Skin epidermis (tissue), 12 donors: ENCODE data around the gene CRB2.

Experiments
- H3K27ac ChIP-seq, 21 experiments: fragments of 200-600 bp; sonication (generic) in 11 of 21; one replicate each; pipeline ENCODE4 v1.5.0; 2020; ENCODE audit warnings: mild to moderate bottlenecking in 3 of 21, inconsistent platforms in 2 of 21, moderate library complexity in 2 of 21
- H3K4me3 ChIP-seq, 7 experiments: fragments of 200-600 bp; sonication (generic) in 2 of 7; one replicate each; pipeline ENCODE4 v1.5.0; 2020; ENCODE audit warnings: inconsistent platforms in 2 of 7, mild to moderate bottlenecking in 2 of 7, moderate library complexity in 1 of 7

Gene CRB2

DNA sequence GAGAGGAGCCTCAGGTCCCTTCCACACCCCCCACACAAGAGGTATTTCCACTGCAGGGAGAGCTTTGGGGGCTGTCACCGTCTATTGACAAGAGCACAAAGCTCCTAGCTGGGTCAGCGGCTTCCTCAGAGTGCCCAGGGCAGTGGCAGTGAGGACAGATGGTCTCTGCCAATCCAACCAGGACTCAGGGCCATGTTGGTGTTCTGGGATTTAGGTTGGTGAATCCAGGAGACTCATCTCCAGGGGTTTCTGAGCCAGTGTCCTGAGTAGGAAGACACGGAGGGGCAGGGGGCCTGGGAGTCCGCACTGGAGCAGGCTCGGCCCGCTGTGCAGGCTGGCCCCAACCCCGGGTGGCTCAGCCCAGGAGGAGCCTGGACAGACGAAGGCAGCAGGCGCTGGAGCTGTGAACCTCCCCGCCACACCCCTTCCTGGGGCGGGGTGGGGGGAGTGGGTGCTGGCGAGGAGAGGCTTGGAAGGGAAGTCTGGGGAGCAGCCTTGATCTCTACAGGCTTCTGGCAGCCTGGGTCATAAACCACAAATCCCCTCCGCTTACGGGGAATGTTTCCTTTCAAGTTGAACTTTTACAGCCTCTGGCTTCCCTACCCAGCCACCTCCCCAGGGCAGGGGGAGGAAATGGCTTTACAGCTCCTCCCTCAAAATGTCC lies 19.6 kb downstream of the CRB2 start:
- Histone ChIP-seq H3K27ac (no peak overlapping the region), H3K4me3 (no peak overlapping the region)

- no peak overlapping the region for H3K4me3 ChIP-seq
- no peak overlapping the region for H3K27ac ChIP-seq
These were observed 20.4 kb downstream of the CRB2 start for GRCh38 chr9:123376218-123377071.

DNA sequence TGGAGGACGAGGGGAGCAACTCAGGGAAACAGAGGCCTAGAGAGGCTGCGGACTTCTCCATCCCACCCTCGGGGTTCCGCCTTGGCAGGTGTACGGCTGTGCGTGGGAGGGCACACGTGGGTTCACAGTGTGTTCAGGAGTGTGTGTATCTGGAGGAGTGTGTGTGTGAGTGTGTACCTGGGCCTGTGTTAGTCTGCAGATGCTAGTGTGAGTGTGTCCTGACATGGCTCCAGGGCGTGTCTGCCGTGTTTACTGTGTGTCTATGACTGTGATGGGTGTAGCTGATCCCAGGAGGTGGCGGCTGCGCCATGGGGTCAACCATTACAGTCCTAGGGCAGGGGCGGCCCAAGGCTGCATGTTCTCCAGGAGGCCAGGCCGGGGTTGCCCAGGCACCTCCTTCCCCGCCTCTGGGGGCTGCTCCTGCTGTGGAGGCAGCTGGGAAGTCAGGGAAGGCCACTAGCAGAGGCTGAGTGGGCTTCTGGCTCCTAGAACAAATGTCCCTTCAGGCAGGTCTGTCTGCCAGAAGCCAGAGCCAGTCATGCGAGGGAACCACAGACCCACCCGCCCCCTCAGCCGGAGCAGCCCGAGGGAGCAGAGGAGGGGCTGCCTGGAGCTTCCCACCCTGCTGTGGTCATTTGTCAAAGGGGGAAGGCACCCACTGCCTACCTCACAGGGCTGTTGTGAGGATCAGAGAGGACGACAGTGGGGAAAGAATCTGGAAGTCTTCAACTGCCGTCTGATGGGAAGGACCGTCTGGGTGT lies 21.4 kb downstream of the CRB2 start:
- Histone ChIP-seq H3K4me3 (no peak overlapping the region), H3K27ac (no peak overlapping the region)

- H3K27ac ChIP-seq: no peak overlapping the region
- no peak overlapping the region for H3K4me3 ChIP-seq
These were observed 22.0 kb downstream of the CRB2 start for GRCh38 chr9:123378025-123378424.

DNA sequence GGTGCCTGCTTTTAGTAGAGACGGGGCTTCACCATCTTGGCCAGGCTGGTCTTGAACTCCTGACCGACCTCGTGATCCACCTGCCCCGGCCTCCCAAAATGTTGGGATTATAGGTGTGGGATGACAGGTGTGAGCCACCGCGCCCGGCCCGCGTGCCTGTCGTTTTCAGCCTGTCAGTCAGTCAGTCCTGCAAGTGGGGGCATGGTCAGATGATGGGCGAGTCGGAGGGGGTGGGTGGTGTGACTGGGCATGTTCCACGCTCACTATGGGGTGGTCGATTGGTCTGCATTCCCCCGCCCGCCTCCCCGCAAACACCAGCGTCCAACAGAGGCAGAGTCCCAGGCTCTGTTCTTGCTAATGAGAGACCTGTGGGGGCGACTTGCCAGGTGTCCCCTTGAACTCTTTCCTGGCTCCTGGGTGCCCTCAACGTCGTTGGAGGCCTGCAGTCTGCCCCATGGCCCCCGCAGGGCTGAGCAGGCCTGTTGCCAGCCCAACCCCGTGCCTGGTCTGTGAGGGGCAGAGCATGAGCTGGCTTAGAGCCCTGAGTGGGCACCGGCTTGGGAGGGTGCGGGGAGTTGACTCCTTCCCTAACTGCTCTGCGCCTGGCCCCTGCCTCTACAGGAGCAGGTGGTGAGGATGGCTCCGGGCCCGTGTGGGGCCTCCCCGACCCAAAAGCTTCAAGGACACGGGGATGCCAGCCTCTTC lies 23.1 kb downstream of the CRB2 start:
- Histone ChIP-seq H3K27ac (no peak overlapping the region), H3K4me3 (no peak overlapping the region)

DNA sequence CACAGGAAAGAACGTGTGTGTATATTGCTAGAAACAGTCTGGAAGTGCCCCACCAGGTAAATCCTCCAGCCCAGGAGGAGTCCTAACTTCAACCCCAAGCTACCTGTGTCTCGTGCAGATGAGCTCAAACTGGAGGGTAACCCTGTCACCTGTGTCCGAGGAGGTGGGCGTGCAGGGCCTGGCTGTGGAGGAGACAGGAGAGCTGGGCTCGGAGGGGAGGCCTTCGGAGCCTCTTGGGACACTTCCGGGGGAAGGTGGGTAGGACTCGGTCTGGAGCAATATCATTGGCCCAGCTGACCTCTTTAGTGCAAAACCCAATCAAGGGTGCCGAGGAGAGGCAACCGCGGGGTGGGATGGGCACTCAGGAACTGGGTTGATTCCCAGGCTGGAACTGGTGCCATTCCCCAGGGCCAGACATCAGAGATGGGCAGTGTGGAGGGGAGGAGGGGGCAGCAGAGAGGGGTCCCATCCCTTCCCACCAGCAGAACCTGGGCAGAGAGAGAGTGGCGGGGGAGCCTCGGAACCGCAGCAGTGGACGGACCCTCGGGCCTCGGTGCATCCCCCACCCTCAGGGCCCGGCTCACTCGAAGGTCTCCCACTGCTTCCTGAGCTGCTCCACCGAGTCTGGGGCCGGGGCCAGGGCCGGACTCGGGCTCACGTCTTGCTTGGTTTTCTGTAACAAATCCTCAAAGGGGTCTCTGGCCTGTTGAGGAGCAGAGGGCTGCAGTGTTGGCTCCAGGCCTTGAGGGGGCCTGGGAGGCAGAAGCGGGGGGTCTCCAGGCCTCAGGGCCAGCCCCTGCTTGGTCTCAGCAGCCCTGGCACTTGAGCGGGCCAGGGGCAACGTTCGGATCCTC lies 25.1 kb downstream of the CRB2 start:
- Histone ChIP-seq H3K4me3 (no peak overlapping the region), H3K27ac (no peak overlapping the region)

DNA sequence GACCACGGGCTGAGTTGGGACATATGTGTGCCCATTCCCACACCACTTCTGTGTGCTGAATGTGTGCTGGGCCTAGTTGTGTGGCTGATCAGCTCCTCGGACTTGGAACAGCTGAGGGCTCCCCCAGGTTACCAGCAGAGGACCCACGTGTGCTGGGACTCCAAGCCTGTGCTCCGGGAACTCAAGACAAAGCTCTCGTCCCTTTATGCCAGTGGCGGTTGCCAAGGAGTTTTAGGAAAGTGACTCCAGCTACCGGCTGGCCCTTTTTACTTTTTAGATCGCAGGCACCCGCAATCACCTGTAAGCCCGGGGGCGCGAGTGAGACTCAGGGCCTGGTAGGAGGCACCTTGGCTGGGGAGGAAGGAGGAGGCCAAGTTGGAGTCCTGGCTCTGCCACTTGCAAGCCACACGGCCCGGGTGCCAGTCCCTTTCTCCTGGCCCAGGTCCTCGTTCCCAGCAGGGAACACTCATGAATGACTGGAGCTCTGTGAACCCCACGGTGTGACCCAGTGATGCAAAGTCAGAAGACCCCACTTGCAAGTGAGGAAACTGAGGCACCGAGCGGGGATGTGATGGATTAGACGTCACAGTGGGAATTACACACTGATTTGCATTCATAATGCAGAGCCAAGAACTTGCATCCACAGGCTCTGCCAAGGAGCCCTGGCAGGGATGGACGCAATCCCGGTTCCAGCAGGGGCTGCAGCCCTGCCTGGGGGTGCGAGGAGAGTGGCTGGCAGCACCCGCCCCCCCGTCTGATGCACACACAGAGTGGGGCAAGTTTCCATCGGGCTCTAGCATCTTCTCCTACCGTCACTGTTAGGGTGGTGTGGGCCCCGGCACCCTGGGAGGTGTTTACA lies 26.9 kb downstream of the CRB2 start:
- no peak overlapping the region for H3K27ac ChIP-seq

GRCh38 chr9:123383512-123384170 lies 27.6 kb downstream of the CRB2 start:
- Histone ChIP-seq H3K27ac (no peak overlapping the region), H3K4me3 (no peak overlapping the region)

More for the DNA sequence above, 26.9 kb downstream of the CRB2 start:
- no peak overlapping the region for H3K4me3 ChIP-seq

- Histone ChIP-seq H3K4me3 (no peak overlapping the region), H3K27ac (no peak overlapping the region)
These were observed 31.7 kb downstream of the CRB2 start for GRCh38 chr9:123387686-123388085.

- Histone ChIP-seq H3K27ac (no peak overlapping the region), H3K4me3 (no peak overlapping the region)
These were observed 33.1 kb downstream of the CRB2 start for GRCh38 chr9:123389070-123389469.

DNA sequence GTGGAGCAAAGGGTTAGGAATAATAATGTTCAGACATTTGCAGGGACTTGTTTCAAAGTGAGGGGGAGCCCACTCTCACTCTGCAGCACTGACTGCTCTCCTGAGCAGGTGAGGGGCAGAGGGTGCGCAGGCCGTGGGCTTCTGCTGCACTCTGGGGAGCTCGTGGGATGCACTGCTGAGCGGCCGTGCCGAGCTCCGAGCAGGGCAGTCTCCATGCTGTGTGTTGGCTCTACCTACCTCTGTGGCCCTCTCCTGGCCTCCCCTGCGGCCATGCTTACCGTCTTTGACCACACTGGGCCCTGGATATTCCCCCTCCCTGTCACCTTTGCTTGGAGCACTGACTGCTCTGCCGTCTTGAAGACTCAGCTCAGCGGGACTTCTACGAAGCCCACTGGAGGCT lies 33.7 kb downstream of the CRB2 start:
- Histone ChIP-seq H3K4me3 (no peak overlapping the region), H3K27ac (no peak overlapping the region)

- Histone ChIP-seq H3K27ac (no peak overlapping the region), H3K4me3 (no peak overlapping the region)
These were observed 34.5 kb downstream of the CRB2 start for GRCh38 chr9:123390337-123391135.

- no peak overlapping the region for H3K27ac ChIP-seq
- no peak overlapping the region for H3K4me3 ChIP-seq
These were observed 35.2 kb downstream of the CRB2 start for GRCh38 chr9:123391233-123391632.

- no peak overlapping the region for H3K4me3 ChIP-seq
- H3K27ac ChIP-seq: no peak overlapping the region
These were observed 35.9 kb downstream of the CRB2 start for GRCh38 chr9:123391946-123392345.

DNA sequence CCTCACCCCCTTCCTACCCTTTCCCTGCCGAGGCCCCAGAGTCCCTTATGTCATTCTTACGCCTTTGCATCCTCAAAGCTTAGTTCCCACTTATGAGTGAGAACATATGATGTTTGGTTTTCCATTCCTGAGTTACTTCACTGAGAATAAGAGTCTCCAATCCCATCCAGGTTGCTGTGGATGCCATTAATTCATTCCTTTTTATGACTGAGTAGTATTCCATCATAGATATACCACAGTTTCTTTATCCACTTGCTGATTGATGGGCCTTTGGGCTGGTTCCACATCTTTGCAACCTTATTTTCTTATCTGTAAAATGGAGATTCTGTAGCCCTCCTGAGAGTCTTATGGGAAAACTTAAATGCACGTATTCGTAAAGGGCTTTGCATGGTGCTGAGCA lies 36.8 kb downstream of the CRB2 start:
- no peak overlapping the region for H3K4me3 ChIP-seq
- no peak overlapping the region for H3K27ac ChIP-seq

DNA sequence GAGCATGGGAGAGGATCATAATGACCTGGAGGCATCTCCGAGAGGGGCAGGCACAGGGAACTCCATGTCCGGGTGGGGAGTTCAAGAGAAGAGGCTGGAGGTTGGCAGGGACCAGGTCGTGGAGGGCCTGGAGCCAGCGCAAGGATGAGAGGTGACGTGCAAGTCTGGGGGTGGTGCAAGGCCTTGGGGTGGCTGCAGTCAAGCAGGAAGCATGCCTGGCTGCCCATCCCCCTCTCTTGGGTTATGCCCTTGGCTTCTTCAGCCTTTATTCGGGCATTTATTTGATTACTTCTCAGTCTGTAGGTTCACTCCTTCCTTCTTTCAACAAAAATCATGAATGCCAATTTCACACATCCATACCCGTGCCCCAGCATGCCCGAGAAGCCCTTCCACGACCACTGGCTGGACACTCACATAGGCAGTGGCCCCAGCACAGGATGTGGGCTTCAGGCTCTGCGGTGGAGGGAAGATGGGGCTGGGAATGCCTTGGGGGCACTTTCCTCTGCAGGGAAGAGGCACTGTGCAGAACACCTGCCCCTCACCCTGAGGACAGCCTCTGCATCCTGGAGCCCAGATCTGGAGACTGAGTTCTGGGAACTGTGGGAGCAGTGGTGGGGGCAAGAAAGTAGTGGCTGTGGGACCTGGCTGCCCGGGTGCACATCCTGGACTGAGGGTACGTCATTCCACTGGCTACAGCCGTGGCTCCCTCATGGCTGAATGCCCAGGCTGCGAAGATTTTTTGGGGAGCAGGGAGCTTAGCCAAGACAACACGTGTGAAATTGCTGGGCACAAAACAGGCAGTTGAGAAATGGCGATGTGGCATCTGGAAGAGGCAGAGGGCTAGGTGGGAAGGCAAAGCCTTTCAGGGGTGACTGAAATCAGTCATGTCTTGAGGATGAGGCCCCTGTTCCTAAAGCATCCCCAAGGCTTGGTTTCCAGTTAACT lies 38.6 kb downstream of the CRB2 start:
- H3K4me3 ChIP-seq: no peak overlapping the region
- H3K27ac ChIP-seq: no peak overlapping the region
